ENCODE data around the gene USP4.

USP4 gene

GRCh38 chr3:49339941-49340800 lies at the start of gene USP4:
USP4 (minus strand) TSS chr3:49340053; CDS start chr3:49340024, 29 bp downstream.
- peak within 1 kb of the TSS; percentile 94 for H3K4me3 Mint-ChIP-seq

GRCh38 chr3:49389297-49389696 lies 49.4 kb upstream of the USP4 start:
- Mint-ChIP-seq H3K4me3 (no peak overlapping the region), H3K27ac (no peak overlapping the region), H3K27me3 (ENCODE audit: low read depth) (no peaks in the 10 kb centered on the region), H3K4me1 (ENCODE audit: low read depth) (peaks cover 21% of the 10 kb centered on the region), H3K9me3 (no peaks in the 10 kb centered on the region), H3K36me3 (ENCODE audit: low read depth) (peaks cover 6% of the 10 kb centered on the region)

More at GRCh38 chr3:49339941-49340800, at the start of gene USP4:
- peaks cover 15% of the 10 kb centered on the region for H3K36me3 Mint-ChIP-seq (ENCODE audit: low read depth)
- H3K27me3 Mint-ChIP-seq (ENCODE audit: low read depth) = no peaks in the 10 kb centered on the region
- peak within 1 kb of the TSS; percentile 99 for H3K27ac Mint-ChIP-seq
- peaks cover 5% of the 10 kb centered on the region for H3K9me3 Mint-ChIP-seq
- H3K4me1 Mint-ChIP-seq (ENCODE audit: low read depth) = peaks cover 37% of the 10 kb centered on the region

GRCh38 chr3:49388289-49388820 lies 48.5 kb upstream of the USP4 start:
- Mint-ChIP-seq H3K9me3 (no peaks in the 10 kb centered on the region), H3K36me3 (ENCODE audit: low read depth) (peaks cover 8% of the 10 kb centered on the region), H3K27ac (no peak overlapping the region), H3K4me1 (ENCODE audit: low read depth) (peaks cover 18% of the 10 kb centered on the region), H3K4me3 (no peak overlapping the region), H3K27me3 (ENCODE audit: low read depth) (no peaks in the 10 kb centered on the region)

- H3K27ac Mint-ChIP-seq = no peak overlapping the region
- peaks cover 9% of the 10 kb centered on the region for H3K36me3 Mint-ChIP-seq (ENCODE audit: low read depth)
- no peaks in the 10 kb centered on the region for H3K27me3 Mint-ChIP-seq (ENCODE audit: low read depth)
- H3K4me3 Mint-ChIP-seq = no peak overlapping the region
- H3K9me3 Mint-ChIP-seq = no peaks in the 10 kb centered on the region
- H3K4me1 Mint-ChIP-seq (ENCODE audit: low read depth) = peaks cover 15% of the 10 kb centered on the region
Measured at GRCh38 chr3:49387721-49388120, 47.9 kb upstream of the USP4 start.

- Mint-ChIP-seq H3K4me3 (no peak overlapping the region), H3K9me3 (no peaks in the 10 kb centered on the region), H3K36me3 (ENCODE audit: low read depth) (peaks cover 9% of the 10 kb centered on the region), H3K27ac (no peak overlapping the region), H3K27me3 (ENCODE audit: low read depth) (no peaks in the 10 kb centered on the region), H3K4me1 (ENCODE audit: low read depth) (peaks cover 15% of the 10 kb centered on the region)
Measured at GRCh38 chr3:49386056-49386756, 46.4 kb upstream of the USP4 start.

- Mint-ChIP-seq H3K9me3 (no peaks in the 10 kb centered on the region), H3K4me3 (no peak overlapping the region), H3K36me3 (ENCODE audit: low read depth) (peaks cover 9% of the 10 kb centered on the region), H3K4me1 (ENCODE audit: low read depth) (peaks cover 15% of the 10 kb centered on the region), H3K27ac (no peak overlapping the region), H3K27me3 (ENCODE audit: low read depth) (no peaks in the 10 kb centered on the region)
Measured at GRCh38 chr3:49385617-49386016, 45.8 kb upstream of the USP4 start.

GRCh38 chr3:49383387-49383786 lies 43.5 kb upstream of the USP4 start:
- no peak overlapping the region for H3K27ac Mint-ChIP-seq
- H3K4me3 Mint-ChIP-seq = no peak overlapping the region
- no peaks in the 10 kb centered on the region for H3K27me3 Mint-ChIP-seq (ENCODE audit: low read depth)
- H3K9me3 Mint-ChIP-seq = no peaks in the 10 kb centered on the region
- peaks cover 19% of the 10 kb centered on the region for H3K36me3 Mint-ChIP-seq (ENCODE audit: low read depth)
- H3K4me1 Mint-ChIP-seq (ENCODE audit: low read depth) = peaks cover 22% of the 10 kb centered on the region

GRCh38 chr3:49378249-49378895 lies 38.5 kb upstream of the USP4 start:
- peak overlapping the region; percentile 66 for H3K27ac Mint-ChIP-seq
- peaks cover 30% of the 10 kb centered on the region for H3K4me1 Mint-ChIP-seq (ENCODE audit: low read depth)
- H3K36me3 Mint-ChIP-seq (ENCODE audit: low read depth) = peaks cover 31% of the 10 kb centered on the region
- H3K9me3 Mint-ChIP-seq = no peaks in the 10 kb centered on the region
- no peak overlapping the region for H3K4me3 Mint-ChIP-seq
- H3K27me3 Mint-ChIP-seq (ENCODE audit: low read depth) = no peaks in the 10 kb centered on the region

GRCh38 chr3:49377483-49377882 lies 37.6 kb upstream of the USP4 start:
- no peak overlapping the region for H3K4me3 Mint-ChIP-seq
- no peaks in the 10 kb centered on the region for H3K27me3 Mint-ChIP-seq (ENCODE audit: low read depth)
- H3K36me3 Mint-ChIP-seq (ENCODE audit: low read depth) = peaks cover 37% of the 10 kb centered on the region
- peaks cover 30% of the 10 kb centered on the region for H3K4me1 Mint-ChIP-seq (ENCODE audit: low read depth)
- H3K27ac Mint-ChIP-seq = peak overlapping the region; percentile 75
- no peaks in the 10 kb centered on the region for H3K9me3 Mint-ChIP-seq

- no peak overlapping the region for H3K27ac Mint-ChIP-seq
- H3K4me1 Mint-ChIP-seq (ENCODE audit: low read depth) = peaks cover 17% of the 10 kb centered on the region
- no peak overlapping the region for H3K4me3 Mint-ChIP-seq
- H3K9me3 Mint-ChIP-seq = no peaks in the 10 kb centered on the region
- H3K27me3 Mint-ChIP-seq (ENCODE audit: low read depth) = no peaks in the 10 kb centered on the region
- peaks cover 43% of the 10 kb centered on the region for H3K36me3 Mint-ChIP-seq (ENCODE audit: low read depth)
Measured at GRCh38 chr3:49371946-49372345, 32.1 kb upstream of the USP4 start.

GRCh38 chr3:49370585-49371290 lies 30.9 kb upstream of the USP4 start:
- Mint-ChIP-seq H3K4me3 (no peak overlapping the region), H3K27me3 (ENCODE audit: low read depth) (no peaks in the 10 kb centered on the region), H3K4me1 (ENCODE audit: low read depth) (peaks cover 19% of the 10 kb centered on the region), H3K36me3 (ENCODE audit: low read depth) (peaks cover 53% of the 10 kb centered on the region), H3K9me3 (no peaks in the 10 kb centered on the region), H3K27ac (peak overlapping the region; percentile 2)

GRCh38 chr3:49362561-49362960 lies 22.7 kb upstream of the USP4 start:
- H3K4me1 Mint-ChIP-seq (ENCODE audit: low read depth) = peaks cover 24% of the 10 kb centered on the region
- no peaks in the 10 kb centered on the region for H3K27me3 Mint-ChIP-seq (ENCODE audit: low read depth)
- H3K9me3 Mint-ChIP-seq = no peaks in the 10 kb centered on the region
- no peak overlapping the region for H3K4me3 Mint-ChIP-seq
- H3K36me3 Mint-ChIP-seq (ENCODE audit: low read depth) = peaks cover 43% of the 10 kb centered on the region
- H3K27ac Mint-ChIP-seq = peak overlapping the region; percentile 26

- no peaks in the 10 kb centered on the region for H3K27me3 Mint-ChIP-seq (ENCODE audit: low read depth)
- peaks cover 43% of the 10 kb centered on the region for H3K36me3 Mint-ChIP-seq (ENCODE audit: low read depth)
- peak overlapping the region; percentile 41 for H3K27ac Mint-ChIP-seq
- no peak overlapping the region for H3K4me3 Mint-ChIP-seq
- H3K4me1 Mint-ChIP-seq (ENCODE audit: low read depth) = peaks cover 30% of the 10 kb centered on the region
- no peaks in the 10 kb centered on the region for H3K9me3 Mint-ChIP-seq
Measured at GRCh38 chr3:49359623-49360022, 19.8 kb upstream of the USP4 start.

- Mint-ChIP-seq H3K4me3 (peak overlapping the region; percentile 97), H3K27me3 (ENCODE audit: low read depth) (no peaks in the 10 kb centered on the region), H3K27ac (peak overlapping the region; percentile 71), H3K9me3 (no peaks in the 10 kb centered on the region), H3K36me3 (ENCODE audit: low read depth) (peaks cover 43% of the 10 kb centered on the region), H3K4me1 (ENCODE audit: low read depth) (peaks cover 30% of the 10 kb centered on the region)
Measured at GRCh38 chr3:49358884-49359225, 19.0 kb upstream of the USP4 start.

Measured in T-helper 1 cell treated with Interleukin-12 subunit alpha and Interleukin-12 subunit beta and Interleukin-4 antibody, amounts not matched to agents 30 μg/mL and 1 μg/mL, for 36 hours (primary cell).